ENCODE results near the gene JMJD6. TPM values are rescaled to one million over a fixed set of nuclear protein-coding genes. Genes with fewer than 3 reads are reported as not detected.

Gene JMJD6
- total and polyA plus RNA-seq, 2 experiments from 2014 or later = 11.4 to 12.8 TPM

- no peak for TF ChIP-seq ZNF462 (CRISPR knock-in tag; IDR thresholded peaks at IDR 0.05)
Observed at GRCh38 chr17:76681222-76682137, 44.9 kb downstream of the JMJD6 start (continued).

- H3K4me3 ChIP-seq = no peak overlapping the region
- H3K27me3 ChIP-seq (ENCODE audit: insufficient read depth) = no peaks in the 10 kb centered on the region
- H3K4me3 Mint-ChIP-seq = no peak overlapping the region
- H3F3A ChIP-seq (replicated peaks; ENCODE audit: low read depth) = no peaks in the 10 kb centered on the region
- no peaks in the 10 kb centered on the region for H3K79me2 ChIP-seq (replicated peaks; ENCODE audit: insufficient read depth)
- no peaks in the 10 kb centered on the region for H3K9me3 Mint-ChIP-seq
- no peak overlapping the region for H3K27ac Mint-ChIP-seq
- H3K27ac ChIP-seq (ENCODE audit: low read depth) = no peak overlapping the region
- H3K36me3 ChIP-seq (ENCODE audit: insufficient read depth) = no peaks in the 10 kb centered on the region
- H3K4me1 ChIP-seq (ENCODE audit: insufficient read depth) = peaks cover 4% of the 10 kb centered on the region
- no peak for DNase-seq (ENCODE audit: low spot score)
- no peaks in the 10 kb centered on the region for H4K20me1 ChIP-seq (replicated peaks; ENCODE audit: insufficient read depth)
- H3K27me3 Mint-ChIP-seq (ENCODE audit: insufficient read depth, low read depth, poor library complexity) = peaks cover 16% of the 10 kb centered on the region
- H3K4me1 Mint-ChIP-seq = peaks cover 21% of the 10 kb centered on the region
- H2AFZ ChIP-seq = no peak overlapping the region
- no peaks in the 10 kb centered on the region; the same call in 2 of the 3 replicates for H3K36me3 Mint-ChIP-seq (ENCODE audit: low read depth)
- ATAC-seq = no peak
- H3K4me2 ChIP-seq = no peak overlapping the region
- H3K9me2 ChIP-seq (ENCODE audit: insufficient read depth) = peaks cover under 1% of the 10 kb centered on the region; the same call in 1 of the 2 replicates
- TF ChIP-seq ZNF462 (CRISPR knock-in tag; IDR thresholded peaks at IDR 0.05) = no peak
- TF ChIP-seq ZNF331 (CRISPR knock-in tag; IDR thresholded peaks at IDR 0.05; ENCODE audit: low read depth) = no peak
- no peak for TF ChIP-seq ETS1 (IDR thresholded peaks at IDR 0.05)
- TF ChIP-seq NANOG (IDR thresholded peaks at IDR 0.05; ENCODE audit: borderline replicate concordance) = no peak
Observed at GRCh38 chr17:76679239-76679638, 47.2 kb downstream of the JMJD6 start.

Measured in GM23338 (cell line).